ENCODE results near the gene TPD52L2.

GRCh38 chr20:63843778-63844177 is 21.3 kb upstream of the TPD52L2 start:
- TF ChIP-seq CTCF (IDR thresholded peaks at IDR 0.05) = no peak
- no peak for TF ChIP-seq POLR2A (IDR thresholded peaks at IDR 0.05)

All from testis (tissue), 2 donors.